NCI-H1930 (cell line): ENCODE results near the gene NUP42.

Experiments
- DNase-seq, 2 experiments: peaks; one replicate each; lab custom pipeline; 2025; lab: John Stamatoyannopoulos, UW

Gene NUP42

GRCh38 chr7:23234569-23235296, 52.9 kb downstream of the NUP42 start:
- DNase-seq: no peak

- no peak for DNase-seq
These were observed 54.0 kb downstream of the NUP42 start for GRCh38 chr7:23235813-23236221.

GRCh38 chr7:23237000-23237399, 55.2 kb downstream of the NUP42 start:
- no peak for DNase-seq

GRCh38 chr7:23238983-23239652, 57.3 kb downstream of the NUP42 start:
- DNase-seq: no peak

- no peak for DNase-seq
These were observed 57.9 kb downstream of the NUP42 start for GRCh38 chr7:23239698-23240097.

- no peak for DNase-seq
These were observed 60.5 kb downstream of the NUP42 start for GRCh38 chr7:23242321-23242720.

- no peak for DNase-seq
These were observed 61.1 kb downstream of the NUP42 start for GRCh38 chr7:23242935-23243334.

GRCh38 chr7:23246555-23246954, 64.7 kb downstream of the NUP42 start, which contains the start of gene GPNMB:
Gene GPNMB, plus strand, starts transcription at chr7:23246775. Its CDS starts 83 bp downstream, at chr7:23246858.
- DNase-seq: no peak

- DNase-seq: no peak
These were observed 65.3 kb downstream of the NUP42 start for GRCh38 chr7:23247046-23247602.

GRCh38 chr7:23247603-23248335, 65.9 kb downstream of the NUP42 start:
- DNase-seq: no peak

GRCh38 chr7:23249486-23249885, 67.6 kb downstream of the NUP42 start:
- DNase-seq: no peak
